22Rv1 (cell line): ENCODE results near the gene APEH.

Experiments
- H3K27ac ChIP-seq: fragments of 450-650 bp; 2 replicates; pipeline ENCODE4 v1.5.1; 2017
- CTCF ChIP-seq: fragments of 450-650 bp; IDR thresholded peaks from 2 replicates; pipeline ENCODE4 v1.5.1; 2017; ENCODE audit warnings: mild to moderate bottlenecking
- ZFX ChIP-seq: fragments of 450-650 bp; IDR thresholded peaks from 2 replicates; pipeline ENCODE4 v1.6.1; 2017; ENCODE audit warnings: antibody characterized with exemption, borderline replicate concordance

APEH gene

GRCh38 chr3:49650177-49650576, 24.0 kb upstream of the APEH start:
- no peak overlapping the region for H3K27ac ChIP-seq
- TF ChIP-seq ZFX (no peak), CTCF (no peak)

- no peak overlapping the region for H3K27ac ChIP-seq
- TF ChIP-seq CTCF (no peak), ZFX (no peak)
These were observed 23.5 kb upstream of the APEH start for GRCh38 chr3:49650637-49651036.

GRCh38 chr3:49652218-49652902, 21.8 kb upstream of the APEH start:
- no peak overlapping the region for H3K27ac ChIP-seq
- TF ChIP-seq CTCF, result no peak
- no peak for TF ChIP-seq ZFX

- TF ChIP-seq CTCF (no peak), ZFX (no peak)
- no peak overlapping the region for H3K27ac ChIP-seq
These were observed 21.2 kb upstream of the APEH start for GRCh38 chr3:49652903-49653415.

GRCh38 chr3:49653621-49654020, 20.5 kb upstream of the APEH start:
- TF ChIP-seq CTCF, result no peak
- TF ChIP-seq ZFX, result no peak
- H3K27ac ChIP-seq, result no peak overlapping the region

- TF ChIP-seq ZFX (no peak), CTCF (no peak)
- H3K27ac ChIP-seq, result no peak overlapping the region
These were observed 19.9 kb upstream of the APEH start for GRCh38 chr3:49654176-49654825.

- TF ChIP-seq CTCF, result no peak
- TF ChIP-seq ZFX, result no peak
- H3K27ac ChIP-seq, result no peak overlapping the region
These were observed 19.1 kb upstream of the APEH start for GRCh38 chr3:49654955-49655556.
